ENCODE results near the gene CACNA1B.
A peak's percentile ranks its signal among the peaks of the same experiment; 100 is the strongest.

CACNA1B gene

DNA sequence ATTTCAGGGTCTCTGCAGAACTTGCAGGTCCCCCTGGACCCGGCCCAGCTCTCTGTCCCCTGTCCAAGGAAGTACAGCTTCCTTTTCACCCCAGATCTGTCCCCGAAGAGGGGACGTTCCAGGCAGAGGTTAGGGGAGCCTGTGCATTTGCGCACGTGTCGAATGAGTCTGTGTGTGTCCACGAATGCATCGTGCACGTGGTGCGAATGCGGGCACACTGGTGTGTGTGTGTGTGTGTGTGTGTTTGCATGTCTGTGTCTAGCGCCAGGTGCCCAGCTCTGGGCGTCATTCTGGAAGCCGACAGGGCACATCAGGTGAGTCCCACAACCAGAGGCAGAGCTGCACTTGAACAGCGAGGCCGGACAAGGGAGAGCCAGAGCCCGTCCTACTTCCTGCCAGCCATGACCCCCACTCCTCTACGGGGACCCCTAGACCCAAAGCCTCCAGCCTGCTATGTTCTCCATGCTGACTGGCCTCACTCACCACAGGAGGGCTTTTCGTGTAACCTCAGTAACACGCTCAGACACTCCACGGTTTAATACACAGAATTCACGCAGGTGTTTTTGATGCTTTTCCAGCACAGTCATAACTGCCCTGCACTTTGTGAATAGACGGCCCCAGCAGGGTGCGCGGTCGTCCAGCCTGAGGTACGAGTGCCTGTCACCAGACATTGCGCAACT is 41.3 kb upstream of the CACNA1B start:
- TF ChIP-seq CEBPB (IDR thresholded peaks at IDR 0.05): peak; percentile 79
- TF ChIP-seq, protein P1, sequence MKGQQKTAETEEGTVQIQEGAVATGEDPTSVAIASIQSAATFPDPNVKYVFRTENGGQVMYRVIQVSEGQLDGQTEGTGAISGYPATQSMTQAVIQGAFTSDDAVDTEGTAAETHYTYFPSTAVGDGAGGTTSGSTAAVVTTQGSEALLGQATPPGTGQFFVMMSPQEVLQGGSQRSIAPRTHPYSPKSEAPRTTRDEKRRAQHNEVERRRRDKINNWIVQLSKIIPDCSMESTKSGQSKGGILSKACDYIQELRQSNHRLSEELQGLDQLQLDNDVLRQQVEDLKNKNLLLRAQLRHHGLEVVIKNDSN (IDR thresholded peaks at IDR 0.05): no peak

GRCh38 chr9:137836831-137837241 is 40.7 kb upstream of the CACNA1B start:
- no peak for TF ChIP-seq TAF1 (IDR thresholded peaks at IDR 0.05; ENCODE audit: low read depth)
- TF ChIP-seq FOXM1 (IDR thresholded peaks at IDR 0.05; ENCODE audit: borderline replicate concordance, low read depth): no peak
- TF ChIP-seq EGR1 (IDR thresholded peaks at IDR 0.05): no peak
- TF ChIP-seq, protein P1 (IDR thresholded peaks at IDR 0.05): no peak
- TF ChIP-seq CEBPB (IDR thresholded peaks at IDR 0.05): no peak
- no peak for TF ChIP-seq TEAD4 (IDR thresholded peaks at IDR 0.05)
- no peak for TF ChIP-seq CREB1 (IDR thresholded peaks at IDR 0.05; ENCODE audit: low read depth)
- no peak for TF ChIP-seq ZBTB7A (IDR thresholded peaks at IDR 0.05; ENCODE audit: low read depth)
- no peak for TF ChIP-seq RAD21 (IDR thresholded peaks at IDR 0.05; ENCODE audit: low read depth)

DNA sequence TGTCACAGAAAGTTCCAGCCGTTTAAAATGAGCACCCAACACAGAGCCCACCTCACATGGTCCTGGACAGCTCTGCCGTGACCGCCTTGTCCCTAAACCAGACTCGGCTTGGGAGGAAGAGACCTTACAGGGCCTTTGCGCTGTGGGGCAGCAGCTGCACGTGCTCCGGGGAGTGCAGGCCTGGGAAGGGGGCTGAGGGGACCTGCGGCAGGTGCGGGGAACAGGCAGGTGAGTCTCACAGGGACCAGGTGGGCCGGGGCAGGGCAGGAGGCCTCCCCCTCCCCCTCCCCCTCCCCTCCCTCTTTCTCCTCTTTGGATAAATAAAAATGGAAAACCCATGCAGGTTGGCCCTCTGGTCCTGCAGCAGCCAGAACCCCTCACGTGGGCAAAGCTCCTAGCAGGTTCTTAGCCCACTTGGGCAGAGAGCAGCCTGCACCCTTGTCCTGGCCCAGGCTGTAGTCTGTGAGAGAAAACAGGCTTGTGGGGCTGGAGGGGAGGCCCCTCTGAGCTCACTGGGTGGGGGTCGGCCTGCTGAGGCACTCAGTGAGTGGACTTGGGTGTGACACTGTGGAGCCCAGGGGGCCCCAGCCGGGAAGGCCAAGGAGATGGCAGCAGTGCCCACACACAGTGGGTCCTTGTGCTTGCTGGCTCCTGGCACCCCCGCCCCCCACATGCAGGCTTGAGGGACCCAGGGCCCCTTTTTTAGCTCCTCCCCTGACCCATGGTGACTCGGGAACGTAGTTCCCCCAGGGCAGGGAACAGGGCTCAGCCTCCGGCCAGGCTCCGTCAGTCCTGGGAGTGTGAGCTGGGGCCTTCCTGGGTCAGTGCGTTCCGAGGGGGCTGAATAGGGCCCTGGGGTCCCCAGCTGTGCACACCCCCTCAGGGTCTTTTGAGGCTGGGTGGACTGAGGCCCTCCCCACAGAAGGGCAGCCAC is 40.0 kb upstream of the CACNA1B start:
- no peak for TF ChIP-seq REST (IDR thresholded peaks at IDR 0.05; ENCODE audit: low read depth)
- no peak for TF ChIP-seq TCF12 (IDR thresholded peaks at IDR 0.05; ENCODE audit: low read depth)
- TF ChIP-seq TAF1 (IDR thresholded peaks at IDR 0.05; ENCODE audit: low read depth): no peak
- TF ChIP-seq ZBTB7A (IDR thresholded peaks at IDR 0.05; ENCODE audit: low read depth): no peak
- TF ChIP-seq NFIC (IDR thresholded peaks at IDR 0.05): no peak
- no peak for TF ChIP-seq TEAD4 (IDR thresholded peaks at IDR 0.05)
- TF ChIP-seq FOXM1 (IDR thresholded peaks at IDR 0.05; ENCODE audit: borderline replicate concordance, low read depth): no peak

DNA sequence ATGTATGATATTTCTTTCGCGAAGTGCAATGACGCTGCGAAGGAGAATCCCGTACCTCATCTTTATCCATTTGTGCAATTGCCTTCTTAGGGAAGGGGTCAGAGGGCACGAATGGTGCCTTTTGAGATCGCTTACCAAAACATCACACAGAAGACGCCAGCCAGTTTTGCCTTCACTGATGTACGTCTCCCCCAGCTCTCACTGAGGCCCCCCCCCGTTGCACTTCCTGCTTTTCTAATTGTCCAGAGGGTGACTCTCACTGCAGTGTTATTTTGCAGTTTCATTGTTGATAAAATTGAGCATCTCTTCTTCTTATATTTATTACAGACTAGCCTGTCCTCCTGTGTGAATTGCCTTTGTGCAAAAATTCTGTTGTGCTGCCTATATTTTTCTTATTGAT is 39.0 kb upstream of the CACNA1B start:
- TF ChIP-seq CREB1 (IDR thresholded peaks at IDR 0.05; ENCODE audit: low read depth): no peak
- no peak for TF ChIP-seq ZBTB7A (IDR thresholded peaks at IDR 0.05; ENCODE audit: low read depth)
- TF ChIP-seq TCF12 (IDR thresholded peaks at IDR 0.05; ENCODE audit: low read depth): no peak
- no peak for TF ChIP-seq CEBPB (IDR thresholded peaks at IDR 0.05)
- TF ChIP-seq EP300 (IDR thresholded peaks at IDR 0.05; ENCODE audit: borderline replicate concordance): no peak
- no peak for TF ChIP-seq TAF1 (IDR thresholded peaks at IDR 0.05; ENCODE audit: low read depth)
- TF ChIP-seq NFIC (IDR thresholded peaks at IDR 0.05): no peak
- no peak for TF ChIP-seq TEAD4 (IDR thresholded peaks at IDR 0.05)
- TF ChIP-seq YY1 (IDR thresholded peaks at IDR 0.05; ENCODE audit: low read depth): no peak
- no peak for TF ChIP-seq RAD21 (IDR thresholded peaks at IDR 0.05; ENCODE audit: low read depth)
- TF ChIP-seq EGR1 (IDR thresholded peaks at IDR 0.05): no peak

DNA sequence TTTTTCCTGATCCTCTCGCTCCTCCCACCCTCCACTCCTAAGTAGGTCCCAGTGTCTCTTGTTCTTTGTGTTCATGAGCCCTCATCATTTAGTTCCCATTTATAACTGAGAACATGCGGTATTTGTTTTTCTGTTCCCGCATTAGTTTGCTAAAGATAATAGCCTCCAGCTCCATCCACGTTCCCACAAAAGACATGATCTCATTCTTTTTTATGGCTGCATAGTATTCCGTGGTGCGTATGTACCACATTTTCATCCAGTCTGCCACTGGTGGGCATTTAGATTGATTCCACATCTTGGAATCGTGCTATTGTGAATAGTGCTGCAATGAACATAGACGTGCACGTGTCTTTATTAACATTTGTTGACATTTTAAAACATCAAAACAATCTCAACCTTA is 34.2 kb upstream of the CACNA1B start:
- TF ChIP-seq REST (IDR thresholded peaks at IDR 0.05; ENCODE audit: low read depth) (no peak), NFIC (IDR thresholded peaks at IDR 0.05) (no peak), EGR1 (IDR thresholded peaks at IDR 0.05) (no peak)

DNA sequence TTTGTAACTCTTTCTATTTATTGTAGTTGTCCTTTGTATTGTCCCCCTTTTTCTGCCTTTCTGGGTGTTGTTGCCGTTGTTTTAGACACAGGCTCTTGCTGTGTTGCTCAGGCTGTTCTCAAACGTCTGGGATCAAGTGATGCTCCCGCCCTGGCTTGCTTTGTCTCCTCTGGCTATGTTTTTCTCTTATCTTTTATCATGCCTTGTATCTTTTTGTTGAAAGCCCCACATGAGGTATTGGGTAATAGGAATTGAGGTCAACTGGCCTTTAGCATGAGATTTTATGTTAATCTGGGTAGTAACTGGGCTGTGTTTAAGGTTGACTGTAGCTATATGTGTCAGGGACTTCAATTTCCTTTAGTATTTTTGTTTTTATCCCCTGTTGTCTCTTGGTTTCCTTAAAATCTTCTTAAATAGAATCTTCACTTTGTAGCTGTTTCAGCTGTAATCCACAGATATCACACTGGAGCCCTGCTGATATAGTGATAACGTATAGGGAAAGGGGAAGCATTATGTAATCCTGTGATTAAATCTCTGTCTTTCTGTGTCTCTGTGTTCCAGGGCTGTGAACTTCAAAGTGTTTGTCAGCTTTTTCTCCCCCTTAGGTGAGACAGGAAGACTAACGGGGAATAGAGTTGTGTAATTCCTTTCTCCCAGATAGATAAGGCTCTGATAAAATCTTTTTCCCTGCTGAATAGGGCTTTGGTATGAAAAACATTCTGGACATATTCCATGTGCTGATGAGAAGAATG is 25.9 kb upstream of the CACNA1B start:
- no peak for TF ChIP-seq FOXM1 (IDR thresholded peaks at IDR 0.05; ENCODE audit: borderline replicate concordance, low read depth)

Data from Ishikawa (cell line).